SK-N-SH (cell line): ENCODE data around the gene CELF5.

Experiments used
- EP300 ChIP-seq, 2 experiments: IDR thresholded peaks; 2 replicates each; pipeline versions ENCODE4 v1.4.0 to v1.6.1; 2012; ENCODE audit warnings: borderline replicate concordance in 1 of 2, low read depth in 1 of 2, low read length in 1 of 2
- EZH2phosphoT487 ChIP-seq: fragments of 200-600 bp; sonication (generic); IDR thresholded peaks from 2 replicates; pipeline ENCODE4 v1.6.1; 2017; ENCODE audit warnings: low read depth, mixed run types, mild to moderate bottlenecking, antibody characterized with exemption, moderate library complexity, borderline replicate concordance
- NFIC ChIP-seq: IDR thresholded peaks from 2 replicates; pipeline ENCODE4 v1.4.0; 2012; ENCODE audit warnings: borderline replicate concordance
- NRF1 ChIP-seq: IDR thresholded peaks from 2 replicates; pipeline ENCODE4 v1.6.1; 2012; ENCODE audit warnings: low read depth, mild to moderate bottlenecking, low read length
- POLR2AphosphoS5 ChIP-seq: IDR thresholded peaks from 2 replicates; pipeline ENCODE4 v1.6.1; 2012; ENCODE audit warnings: low read depth, low read length
- RAD21 ChIP-seq: IDR thresholded peaks from 2 replicates; pipeline ENCODE4 v1.6.1; 2012; ENCODE audit warnings: mild to moderate bottlenecking, low read length
- RFX5 ChIP-seq: IDR thresholded peaks from 2 replicates; pipeline ENCODE4 v1.6.1; 2012; ENCODE audit warnings: mild to moderate bottlenecking, improper control_type of control experiment, low read length
- TF ChIP-seq, protein P1 (sequence below): fragments of 200-600 bp; sonication (generic); IDR thresholded peaks from 2 replicates; pipeline ENCODE4 v1.6.1; 2017; ENCODE audit warnings: antibody characterized with exemption, mild to moderate bottlenecking, moderate library complexity
- TF ChIP-seq, protein P2 (sequence below): IDR thresholded peaks from 2 replicates; pipeline ENCODE4 v1.4.0; 2012; ENCODE audit warnings: low read depth
- TF ChIP-seq, protein P3 (sequence below): IDR thresholded peaks from 2 replicates; pipeline ENCODE4; 2012

DNA sequence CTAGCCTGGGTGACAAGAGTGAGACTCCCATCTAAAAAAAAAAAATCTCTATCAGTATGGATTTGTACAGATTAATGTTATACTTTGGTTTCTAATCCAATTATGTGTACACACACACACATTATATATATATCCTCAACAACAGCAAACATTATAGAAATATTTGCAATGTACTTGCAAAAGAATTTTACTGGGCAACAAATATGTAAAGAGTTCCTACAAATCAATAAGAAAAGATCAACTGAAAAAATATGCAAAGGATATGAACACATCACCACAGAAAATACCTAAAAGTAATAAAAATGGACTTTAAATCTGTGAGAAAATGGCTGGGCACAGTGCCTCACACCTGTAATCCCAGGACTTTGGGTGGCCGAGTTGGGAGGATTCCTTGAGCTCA is 101.0 kb downstream of the CELF5 start:
- TF ChIP-seq, protein P1, sequence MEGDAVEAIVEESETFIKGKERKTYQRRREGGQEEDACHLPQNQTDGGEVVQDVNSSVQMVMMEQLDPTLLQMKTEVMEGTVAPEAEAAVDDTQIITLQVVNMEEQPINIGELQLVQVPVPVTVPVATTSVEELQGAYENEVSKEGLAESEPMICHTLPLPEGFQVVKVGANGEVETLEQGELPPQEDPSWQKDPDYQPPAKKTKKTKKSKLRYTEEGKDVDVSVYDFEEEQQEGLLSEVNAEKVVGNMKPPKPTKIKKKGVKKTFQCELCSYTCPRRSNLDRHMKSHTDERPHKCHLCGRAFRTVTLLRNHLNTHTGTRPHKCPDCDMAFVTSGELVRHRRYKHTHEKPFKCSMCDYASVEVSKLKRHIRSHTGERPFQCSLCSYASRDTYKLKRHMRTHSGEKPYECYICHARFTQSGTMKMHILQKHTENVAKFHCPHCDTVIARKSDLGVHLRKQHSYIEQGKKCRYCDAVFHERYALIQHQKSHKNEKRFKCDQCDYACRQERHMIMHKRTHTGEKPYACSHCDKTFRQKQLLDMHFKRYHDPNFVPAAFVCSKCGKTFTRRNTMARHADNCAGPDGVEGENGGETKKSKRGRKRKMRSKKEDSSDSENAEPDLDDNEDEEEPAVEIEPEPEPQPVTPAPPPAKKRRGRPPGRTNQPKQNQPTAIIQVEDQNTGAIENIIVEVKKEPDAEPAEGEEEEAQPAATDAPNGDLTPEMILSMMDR: no peak
- TF ChIP-seq EZH2phosphoT487 (no peak), RFX5 (no peak), EP300 (IDR thresholded peaks at IDR 0.05; ENCODE audit: borderline replicate concordance in 1 of 2, low read depth in 1 of 2, low read length in 1 of 2) (no peak), POLR2AphosphoS5 (no peak), NFIC (no peak), NRF1 (no peak), RAD21 (no peak)
- TF ChIP-seq, protein P2, sequence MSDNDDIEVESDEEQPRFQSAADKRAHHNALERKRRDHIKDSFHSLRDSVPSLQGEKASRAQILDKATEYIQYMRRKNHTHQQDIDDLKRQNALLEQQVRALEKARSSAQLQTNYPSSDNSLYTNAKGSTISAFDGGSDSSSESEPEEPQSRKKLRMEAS: no peak
- TF ChIP-seq, protein P3, sequence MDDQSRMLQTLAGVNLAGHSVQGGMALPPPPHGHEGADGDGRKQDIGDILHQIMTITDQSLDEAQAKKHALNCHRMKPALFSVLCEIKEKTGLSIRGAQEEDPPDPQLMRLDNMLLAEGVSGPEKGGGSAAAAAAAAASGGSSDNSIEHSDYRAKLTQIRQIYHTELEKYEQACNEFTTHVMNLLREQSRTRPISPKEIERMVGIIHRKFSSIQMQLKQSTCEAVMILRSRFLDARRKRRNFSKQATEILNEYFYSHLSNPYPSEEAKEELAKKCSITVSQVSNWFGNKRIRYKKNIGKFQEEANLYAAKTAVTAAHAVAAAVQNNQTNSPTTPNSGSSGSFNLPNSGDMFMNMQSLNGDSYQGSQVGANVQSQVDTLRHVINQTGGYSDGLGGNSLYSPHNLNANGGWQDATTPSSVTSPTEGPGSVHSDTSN: no peak
